Measurements from ENCODE around the gene CDH23.

DNA sequence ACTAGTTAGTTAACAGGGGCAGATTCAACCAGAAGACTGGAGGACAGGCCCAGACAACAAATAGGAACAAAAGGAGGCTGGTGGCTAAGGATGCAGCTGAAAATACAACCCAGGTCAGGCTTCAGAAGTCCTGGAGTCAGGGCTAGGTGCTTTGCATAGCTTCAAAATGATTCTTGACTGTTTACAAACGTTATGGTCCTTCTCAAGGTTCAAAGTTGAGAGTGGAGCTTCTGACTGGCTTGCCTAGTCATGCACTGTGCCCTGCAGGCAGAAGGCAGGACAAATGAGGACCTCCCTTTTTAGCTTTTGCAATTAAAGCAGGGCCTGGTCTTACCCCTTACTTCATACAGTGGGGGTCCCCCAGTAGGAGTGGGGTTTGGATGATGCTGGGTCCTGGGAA, 4.4 kb upstream of the CDH23 start:
- TF ChIP-seq, protein P1, sequence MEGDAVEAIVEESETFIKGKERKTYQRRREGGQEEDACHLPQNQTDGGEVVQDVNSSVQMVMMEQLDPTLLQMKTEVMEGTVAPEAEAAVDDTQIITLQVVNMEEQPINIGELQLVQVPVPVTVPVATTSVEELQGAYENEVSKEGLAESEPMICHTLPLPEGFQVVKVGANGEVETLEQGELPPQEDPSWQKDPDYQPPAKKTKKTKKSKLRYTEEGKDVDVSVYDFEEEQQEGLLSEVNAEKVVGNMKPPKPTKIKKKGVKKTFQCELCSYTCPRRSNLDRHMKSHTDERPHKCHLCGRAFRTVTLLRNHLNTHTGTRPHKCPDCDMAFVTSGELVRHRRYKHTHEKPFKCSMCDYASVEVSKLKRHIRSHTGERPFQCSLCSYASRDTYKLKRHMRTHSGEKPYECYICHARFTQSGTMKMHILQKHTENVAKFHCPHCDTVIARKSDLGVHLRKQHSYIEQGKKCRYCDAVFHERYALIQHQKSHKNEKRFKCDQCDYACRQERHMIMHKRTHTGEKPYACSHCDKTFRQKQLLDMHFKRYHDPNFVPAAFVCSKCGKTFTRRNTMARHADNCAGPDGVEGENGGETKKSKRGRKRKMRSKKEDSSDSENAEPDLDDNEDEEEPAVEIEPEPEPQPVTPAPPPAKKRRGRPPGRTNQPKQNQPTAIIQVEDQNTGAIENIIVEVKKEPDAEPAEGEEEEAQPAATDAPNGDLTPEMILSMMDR (IDR thresholded peaks at IDR 0.05 in 8 of 11, conservative IDR thresholded peaks at IDR 0.05 in 3 of 11) = no peak
- TF ChIP-seq POLR2A (IDR thresholded peaks at IDR 0.05) = no peak
